Left kidney (tissue), 2 donors: Measurements from ENCODE around the gene IGSF8. TPM values are rescaled to one million over a fixed set of nuclear protein-coding genes. Genes with fewer than 3 reads are reported as not detected.

Experiments used
- DNase-seq: peaks from one replicate; pipeline ENCODE4 v3.0.0-alpha.2; 2013
- polyA plus RNA-seq: library from polyadenylated mRNA; unstranded; fragments of 120-200 nt; gene quantifications from one replicate; pipeline ENCODE4 v1.2.1, GENCODE V29; 2013; ENCODE audit not compliant: insufficient read length

Gene IGSF8
- polyA plus RNA-seq, 1 donor, result 23.2 TPM

DNA sequence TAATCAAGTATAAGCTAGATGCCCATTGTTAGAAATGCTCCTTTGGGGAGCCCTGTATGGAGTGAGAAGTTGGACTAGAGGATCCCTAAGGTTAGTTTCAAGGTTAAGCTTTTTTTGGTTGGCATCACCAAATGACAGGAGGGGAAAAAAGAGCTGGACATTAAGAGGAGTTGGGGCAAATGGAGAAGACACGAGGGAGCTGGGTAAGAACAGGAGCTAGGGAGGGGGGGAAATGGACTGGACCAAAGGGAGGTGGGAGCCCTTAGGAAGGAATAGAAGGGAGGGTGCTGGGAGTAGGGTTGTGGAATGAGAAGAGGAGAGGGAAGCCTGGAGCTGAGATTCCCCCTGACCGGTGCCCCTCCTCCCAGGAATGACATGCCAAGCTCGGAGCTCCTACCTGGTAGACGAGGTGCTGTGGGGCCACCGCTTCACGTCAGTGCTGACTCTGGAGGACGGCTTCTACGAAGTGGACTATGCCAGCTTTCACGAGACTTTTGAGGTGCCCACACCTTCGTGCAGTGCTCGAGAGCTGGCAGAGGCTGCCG lies 11.2 kb downstream of the IGSF8 start:
- DNase-seq, result no peak

DNA sequence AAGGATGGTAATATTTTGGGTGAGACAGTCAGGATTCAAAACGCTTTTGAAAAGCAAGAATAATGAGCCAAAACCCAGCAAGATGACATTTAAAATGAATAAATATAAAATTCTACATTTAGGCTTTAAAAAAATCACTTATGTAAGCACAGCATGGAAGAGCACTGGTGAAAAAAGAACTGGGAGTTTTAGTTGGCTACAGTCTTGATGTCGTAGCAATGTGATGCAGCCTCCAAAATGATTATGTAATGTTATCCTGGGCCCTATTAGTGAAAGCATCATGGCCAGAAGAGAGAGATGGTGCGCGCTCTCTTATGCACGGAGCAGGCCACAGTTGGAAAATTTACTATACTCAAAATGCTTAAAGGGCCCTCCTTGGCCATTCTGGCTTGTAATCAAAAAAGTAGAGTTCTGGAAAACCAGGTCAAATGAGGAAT lies 11.9 kb downstream of the IGSF8 start:
- no peak for DNase-seq

DNA sequence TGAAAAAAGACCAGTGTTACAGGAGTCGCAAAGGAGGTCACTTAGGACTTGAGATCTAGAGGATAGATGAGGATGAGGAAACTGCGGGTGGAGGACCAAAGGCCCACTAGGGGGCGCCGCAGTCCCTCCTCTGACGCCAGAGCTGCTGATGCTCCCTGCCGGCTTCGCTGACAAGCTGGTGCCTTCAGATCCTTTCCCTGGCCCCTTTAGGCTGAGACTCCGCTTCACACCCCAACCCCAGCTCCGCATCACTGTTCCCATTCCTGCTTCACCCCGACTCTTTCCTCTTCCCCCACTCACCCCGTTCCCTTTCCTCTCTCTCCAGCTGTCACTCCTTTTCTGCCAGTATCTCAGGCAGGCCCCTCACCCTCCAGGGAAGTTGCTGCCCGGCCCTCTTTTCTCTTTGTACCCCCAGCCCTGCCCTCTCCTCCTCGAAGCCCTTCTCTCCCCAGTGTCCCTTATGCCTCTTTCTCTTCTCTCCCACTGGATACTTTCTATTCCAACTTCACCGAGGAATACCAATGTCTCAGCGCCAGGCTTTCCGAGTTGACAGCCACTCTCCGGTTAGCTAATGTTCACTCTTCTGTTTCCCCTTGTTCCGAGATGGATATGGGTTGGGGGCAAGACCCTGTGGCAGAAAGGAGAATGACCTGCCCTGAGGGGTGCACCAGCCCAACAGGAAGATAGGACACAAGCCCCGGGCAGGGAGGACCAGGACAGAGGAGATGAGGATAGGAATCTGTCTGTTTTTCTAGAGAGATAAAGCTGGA lies 12.5 kb downstream of the IGSF8 start:
- DNase-seq, result no peak

DNA sequence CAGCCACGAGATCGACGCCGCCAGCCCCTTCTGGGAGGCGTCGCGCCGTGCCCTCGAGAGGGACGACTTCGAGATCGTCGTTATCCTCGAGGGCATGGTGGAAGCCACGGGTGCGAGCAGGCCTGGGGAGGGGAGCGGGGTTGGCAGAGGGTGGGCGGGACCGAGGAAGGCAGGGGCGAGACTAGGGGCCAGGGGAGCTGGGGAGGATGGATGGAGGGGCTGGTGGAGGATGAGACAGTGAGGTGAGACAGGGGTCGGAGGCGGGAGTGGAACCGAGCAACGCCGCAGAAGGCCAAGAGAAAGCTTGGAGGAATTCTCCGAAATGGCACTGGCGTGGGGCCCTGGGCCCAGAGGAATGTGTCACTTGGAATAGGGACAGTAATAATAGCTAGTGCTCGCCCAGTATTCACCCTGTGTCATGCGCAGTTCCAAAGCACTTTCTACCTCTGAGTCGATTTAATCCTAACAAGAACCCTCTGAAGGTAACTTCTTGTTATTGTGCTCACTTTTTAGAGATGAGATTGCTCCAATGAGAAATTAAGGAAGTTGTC lies 13.6 kb downstream of the IGSF8 start:
- no peak for DNase-seq

DNA sequence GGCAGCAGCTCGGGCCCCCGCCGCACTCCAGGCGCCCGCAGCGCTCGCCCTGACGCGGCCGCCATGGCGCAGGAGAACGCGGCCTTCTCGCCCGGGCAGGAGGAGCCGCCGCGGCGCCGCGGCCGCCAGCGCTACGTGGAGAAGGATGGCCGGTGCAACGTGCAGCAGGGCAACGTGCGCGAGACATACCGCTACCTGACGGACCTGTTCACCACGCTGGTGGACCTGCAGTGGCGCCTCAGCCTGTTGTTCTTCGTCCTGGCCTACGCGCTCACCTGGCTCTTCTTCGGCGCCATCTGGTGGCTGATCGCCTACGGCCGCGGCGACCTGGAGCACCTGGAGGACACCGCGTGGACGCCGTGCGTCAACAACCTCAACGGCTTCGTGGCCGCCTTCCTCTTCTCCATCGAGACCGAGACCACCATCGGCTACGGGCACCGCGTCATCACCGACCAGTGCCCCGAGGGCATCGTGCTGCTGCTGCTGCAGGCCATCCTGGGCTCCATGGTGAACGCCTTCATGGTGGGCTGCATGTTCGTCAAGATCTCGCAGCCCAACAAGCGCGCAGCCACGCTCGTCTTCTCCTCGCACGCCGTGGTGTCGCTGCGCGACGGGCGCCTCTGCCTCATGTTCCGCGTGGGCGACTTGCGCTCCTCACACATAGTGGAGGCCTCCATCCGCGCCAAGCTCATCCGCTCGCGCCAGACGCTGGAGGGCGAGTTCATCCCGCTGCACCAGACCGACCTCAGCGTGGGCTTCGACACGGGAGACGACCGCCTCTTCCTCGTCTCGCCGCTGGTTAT lies 14.2 kb downstream of the IGSF8 start:
- DNase-seq, result peak; percentile 74

DNA sequence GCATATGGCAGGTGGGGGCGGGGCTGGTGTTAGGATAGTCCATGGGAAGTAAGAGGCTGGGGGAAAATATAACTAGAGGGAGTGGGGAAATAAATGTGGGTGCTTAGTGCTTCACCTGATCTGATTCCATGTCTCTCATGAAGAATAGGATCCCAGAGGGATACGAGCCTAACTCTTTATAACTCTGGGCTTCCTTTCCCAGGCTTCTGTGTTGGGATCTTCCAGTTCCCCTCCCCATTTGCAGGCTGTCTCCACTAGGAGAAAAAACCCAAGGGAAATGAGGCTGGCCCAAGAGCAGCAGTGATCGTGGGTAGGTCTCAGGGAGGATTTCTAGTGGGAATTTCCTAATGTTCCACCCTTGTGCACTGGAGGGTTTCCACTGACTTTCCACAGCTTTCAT lies 15.5 kb downstream of the IGSF8 start:
- DNase-seq, result no peak

DNA sequence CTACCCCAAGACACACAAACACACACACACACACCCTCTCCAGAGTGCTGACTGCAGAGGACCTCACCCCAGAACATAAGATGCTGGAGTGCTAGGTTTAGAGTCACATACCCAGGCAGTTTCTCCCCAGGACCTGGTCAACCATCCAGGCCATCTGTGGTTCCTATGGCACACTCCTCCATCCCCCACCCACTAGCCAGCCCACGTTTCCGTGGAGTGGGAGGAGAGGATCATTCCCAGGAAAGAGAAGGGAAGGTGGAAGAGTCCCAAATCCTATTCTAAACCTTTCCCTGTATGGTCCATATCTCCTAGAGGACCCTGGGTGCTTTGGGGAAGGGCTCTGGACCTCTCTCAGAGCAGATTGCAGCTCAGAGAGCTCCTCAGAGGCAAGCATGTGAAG lies 15.9 kb downstream of the IGSF8 start:
- DNase-seq, result no peak

DNA sequence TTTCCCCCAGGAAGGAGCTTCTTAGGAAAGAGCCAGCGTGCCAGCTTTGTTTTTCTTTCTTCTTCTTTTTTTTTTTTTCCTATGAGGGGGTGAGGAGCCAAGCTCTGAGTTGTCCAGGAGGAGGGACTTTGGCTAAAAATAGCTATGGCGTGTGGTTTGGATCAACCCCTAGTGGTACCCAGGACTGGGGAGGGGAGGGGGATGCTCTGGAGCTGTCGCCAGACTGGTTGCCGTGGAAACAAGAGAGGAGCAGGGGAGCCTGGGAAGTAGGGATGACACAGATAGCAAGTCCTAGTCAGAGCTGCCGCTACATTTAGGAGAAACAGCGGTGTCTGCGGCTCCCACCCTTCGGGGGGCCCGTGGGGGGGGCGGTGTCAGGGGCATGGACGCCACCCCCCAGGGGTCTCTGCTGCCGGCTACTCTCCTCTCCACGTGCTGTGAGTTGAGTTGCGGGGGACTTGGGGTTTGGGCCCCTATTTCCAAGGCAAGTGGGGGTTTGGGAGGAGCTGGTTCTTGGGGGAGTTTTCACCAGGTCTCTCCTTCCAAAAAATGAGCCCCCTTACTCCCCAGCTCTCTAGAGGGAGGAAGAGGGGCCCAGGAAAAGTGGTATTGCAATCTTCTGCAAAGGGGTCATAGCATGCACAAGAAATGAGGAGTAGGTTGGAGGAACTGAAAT lies 17.0 kb downstream of the IGSF8 start, which contains the start of gene KCNJ9:
Gene KCNJ9 (plus strand): TSS at position 278 of the 676 bp plus-strand sequence. CDS start 2,493 bp downstream, outside the sequence.
- no peak for DNase-seq

DNA sequence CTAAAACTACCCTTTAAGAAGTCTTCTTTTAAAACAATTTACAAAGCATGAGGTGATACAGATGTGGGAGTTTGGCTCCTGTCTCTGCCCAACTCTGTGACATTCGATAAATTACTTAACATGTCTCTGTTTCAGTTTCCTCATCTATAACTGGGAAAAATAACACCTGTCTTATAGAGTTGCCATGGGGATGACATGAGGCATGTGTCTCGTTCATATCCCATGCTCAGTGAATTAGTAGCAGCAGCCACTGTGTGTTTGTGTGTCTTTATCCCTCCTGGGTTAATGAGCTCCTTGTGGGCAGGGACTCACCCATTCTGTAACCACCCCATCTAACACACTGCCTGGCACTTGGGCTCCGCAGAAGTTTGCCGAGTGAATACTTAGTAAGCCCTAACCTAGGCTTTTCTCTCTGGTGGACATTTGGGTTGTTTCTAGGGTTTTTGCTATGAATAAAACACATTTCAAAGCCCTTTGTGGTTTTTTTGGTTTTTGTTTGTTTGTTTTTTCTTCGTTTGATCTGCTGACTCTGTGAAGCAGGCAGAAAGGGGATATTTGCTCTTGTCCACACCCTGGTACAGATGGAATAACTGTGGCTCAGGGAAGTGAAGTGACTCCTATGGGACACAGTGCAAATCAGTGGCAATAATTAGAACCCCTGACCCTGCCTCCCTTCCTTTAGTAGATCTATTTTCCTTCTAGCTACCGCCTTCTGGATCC lies 17.9 kb downstream of the IGSF8 start:
- no peak for DNase-seq

DNA sequence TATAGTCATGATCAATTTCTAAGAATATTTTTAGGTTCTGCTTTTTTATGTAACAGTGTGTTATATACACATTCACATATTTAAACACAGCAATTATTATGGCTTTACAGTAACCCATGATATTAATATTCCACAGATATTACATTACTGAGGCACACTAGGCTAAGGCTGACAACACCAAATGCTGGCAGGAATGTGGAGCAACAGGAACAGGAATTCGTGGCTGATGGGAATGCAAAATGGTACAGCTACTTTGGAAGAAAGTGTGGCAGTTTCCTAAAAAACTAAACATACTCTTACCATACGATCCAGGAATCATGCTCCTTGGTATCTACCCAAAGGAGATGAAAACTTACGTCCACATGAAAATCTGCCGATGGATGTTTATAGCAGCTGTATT lies 19.0 kb downstream of the IGSF8 start:
- DNase-seq, result no peak

DNA sequence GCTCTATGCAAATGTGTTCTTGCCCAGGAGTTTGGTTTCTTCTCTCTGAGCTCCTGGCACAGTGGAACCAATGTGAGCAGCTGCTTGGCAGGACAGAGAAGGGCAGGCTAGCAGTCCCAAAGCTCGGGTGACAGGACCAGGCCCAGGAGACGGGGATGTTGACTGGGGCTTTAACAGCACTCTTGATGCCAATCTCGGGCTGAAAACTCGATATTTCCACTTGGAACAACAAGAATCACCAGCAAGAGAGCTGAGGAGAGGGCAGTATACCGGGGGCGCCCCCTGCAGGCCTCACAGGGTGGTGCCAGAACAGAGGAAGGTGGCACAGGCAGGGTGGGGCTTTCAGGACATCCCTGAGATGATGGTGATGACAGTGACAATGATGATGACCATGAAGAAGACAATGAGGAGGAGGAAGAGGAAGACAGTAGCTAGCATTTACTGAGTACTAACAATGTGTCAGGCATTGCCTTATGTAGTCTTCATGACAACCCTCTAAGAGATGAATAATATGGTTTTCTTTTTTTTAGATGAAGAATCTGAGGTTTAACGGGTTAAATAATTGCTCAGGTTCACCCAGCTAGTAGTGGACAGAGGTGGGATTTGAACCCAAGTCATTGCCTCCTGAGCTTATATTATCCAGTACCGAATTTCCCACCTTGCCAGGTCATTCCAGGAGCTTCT lies 19.8 kb downstream of the IGSF8 start:
- no peak for DNase-seq

DNA sequence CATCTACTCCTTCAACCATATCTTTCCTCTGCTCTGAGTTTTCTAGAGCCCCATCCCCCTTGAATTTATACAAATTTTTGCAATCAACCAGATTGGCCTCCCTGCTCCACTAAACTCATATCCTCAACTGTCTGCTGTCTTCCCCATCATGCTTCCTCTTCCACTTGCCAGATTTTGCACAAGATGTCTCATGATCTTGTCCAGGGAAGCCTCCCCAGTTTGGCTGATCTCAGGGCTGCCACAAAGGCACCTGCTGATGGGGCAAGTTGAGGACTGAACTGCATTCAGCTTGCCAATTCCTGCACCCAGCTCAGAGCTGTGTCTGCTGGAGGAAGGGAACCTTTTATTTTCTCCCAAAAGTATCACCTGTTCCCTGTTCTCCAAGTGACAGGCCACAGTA lies 20.9 kb downstream of the IGSF8 start:
- DNase-seq, result no peak

DNA sequence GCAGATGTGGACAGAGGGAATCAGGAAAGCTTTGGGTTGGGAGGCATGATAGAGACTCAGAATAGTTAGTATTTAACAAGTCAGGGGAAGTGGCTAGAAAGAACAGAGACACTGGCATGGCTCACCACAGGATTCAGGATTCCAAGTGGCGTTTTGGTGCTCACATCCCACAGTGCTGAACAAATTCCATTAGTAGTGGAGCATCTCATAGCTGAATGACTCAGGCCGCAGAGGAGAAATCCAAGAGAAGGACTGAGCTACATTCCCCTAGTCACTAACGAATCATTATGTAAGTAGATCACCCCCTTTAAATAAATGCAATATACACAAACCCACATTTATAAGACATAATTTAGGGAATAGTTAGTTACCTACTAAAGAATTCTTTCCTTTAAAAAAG lies 22.1 kb downstream of the IGSF8 start:
- DNase-seq, result no peak

DNA sequence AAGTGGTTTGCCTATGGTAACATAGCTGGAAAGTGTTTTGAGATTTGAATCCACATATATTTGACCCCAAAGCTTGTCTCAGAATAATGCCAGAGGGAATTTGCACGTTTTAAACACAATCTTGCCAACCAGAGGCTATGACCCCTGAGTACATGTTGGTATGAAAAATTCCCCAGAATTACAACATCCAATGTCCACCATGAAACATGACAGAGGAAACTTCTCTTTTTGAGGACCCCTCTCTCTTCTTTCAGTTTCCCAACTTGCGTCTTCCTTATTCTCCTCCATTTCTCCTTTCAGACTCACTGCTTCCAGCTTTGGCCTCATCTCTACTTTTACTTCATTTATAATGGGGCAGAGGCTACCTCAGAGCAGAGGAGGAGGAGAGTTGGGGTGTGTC lies 22.6 kb downstream of the IGSF8 start:
- no peak for DNase-seq

DNA sequence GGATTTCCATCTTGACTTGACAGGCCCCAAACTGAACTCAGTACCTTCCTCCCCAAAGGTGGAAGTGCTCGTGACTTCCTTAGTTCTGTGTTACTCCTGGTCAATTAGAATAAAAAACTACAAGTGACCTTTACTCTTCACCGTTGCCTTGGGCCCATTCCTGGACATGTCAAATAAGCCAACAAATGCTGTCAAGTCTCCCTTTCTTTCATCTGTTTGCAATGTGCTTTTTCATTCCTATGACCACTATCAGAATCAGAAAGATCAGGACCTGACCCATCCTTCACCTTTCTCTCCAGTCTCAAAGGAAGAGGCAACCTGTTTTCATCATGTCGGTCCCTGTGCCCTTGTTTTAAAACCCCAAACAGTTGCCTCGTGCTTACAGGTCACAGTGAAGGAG lies 23.6 kb downstream of the IGSF8 start:
- DNase-seq, result no peak

DNA sequence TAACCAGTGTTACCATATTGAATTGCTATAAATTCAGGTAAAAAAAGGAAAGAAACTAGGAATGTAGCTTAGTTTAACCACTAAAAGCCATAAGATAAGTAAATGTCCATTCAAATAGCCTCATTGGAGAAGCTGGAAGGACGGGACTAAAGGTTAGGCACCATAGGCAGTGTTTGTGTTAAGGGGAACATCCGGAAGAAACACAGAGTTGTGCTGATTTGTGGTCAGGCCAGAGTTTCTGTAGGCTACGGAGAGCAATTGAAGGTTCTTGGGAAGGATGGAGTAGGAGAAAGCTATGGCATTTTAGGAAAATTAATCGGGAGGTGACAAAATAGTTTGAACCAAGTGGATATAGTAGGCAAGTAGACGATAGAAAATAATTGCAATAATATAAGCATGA lies 27.1 kb downstream of the IGSF8 start:
- DNase-seq, result no peak

DNA sequence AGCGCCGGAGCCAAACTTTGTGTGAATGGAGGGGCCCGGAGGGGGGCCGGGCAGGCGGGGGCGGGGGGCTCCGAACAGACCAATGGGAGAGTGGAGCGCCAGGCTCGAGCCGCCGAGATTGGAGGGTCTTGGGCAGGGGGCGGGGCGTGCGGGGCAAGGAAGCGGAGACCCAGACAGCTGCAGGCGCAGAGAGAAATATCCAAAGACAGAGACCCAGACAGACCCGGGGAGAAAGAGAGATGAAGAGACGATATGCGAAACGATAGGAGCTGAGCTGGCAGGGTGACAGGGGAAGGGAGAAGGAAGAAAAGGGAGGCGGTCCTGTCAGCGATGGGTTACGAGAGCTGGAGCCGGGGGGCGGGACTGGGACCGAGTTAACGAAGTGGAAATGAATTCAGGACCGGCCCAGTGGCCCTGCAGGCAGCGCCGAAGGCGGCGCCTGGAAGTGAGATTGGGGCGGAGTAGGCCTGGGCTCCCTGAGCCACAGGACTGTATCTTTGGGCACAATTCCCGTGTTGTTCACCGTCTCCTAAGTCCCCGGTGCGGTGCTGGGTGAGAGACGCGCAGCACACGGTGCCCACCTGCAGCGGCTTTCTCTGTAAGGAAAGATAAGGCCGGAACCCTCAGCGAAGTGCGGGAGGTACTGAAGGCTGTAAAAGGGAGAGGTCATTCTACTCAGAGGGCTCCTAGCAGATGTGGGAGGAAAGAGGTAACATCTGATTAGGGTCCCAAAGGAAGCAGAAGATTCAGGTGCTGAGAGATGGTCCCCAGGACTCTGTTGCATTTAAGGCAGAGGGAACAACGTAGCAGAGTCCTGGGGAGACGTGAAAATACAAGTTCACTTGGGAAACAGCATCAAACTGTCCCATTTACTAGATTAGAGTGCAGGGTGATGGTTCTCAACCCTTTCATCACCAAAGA lies 27.9 kb downstream of the IGSF8 start:
- peak; percentile 61 for DNase-seq

DNA sequence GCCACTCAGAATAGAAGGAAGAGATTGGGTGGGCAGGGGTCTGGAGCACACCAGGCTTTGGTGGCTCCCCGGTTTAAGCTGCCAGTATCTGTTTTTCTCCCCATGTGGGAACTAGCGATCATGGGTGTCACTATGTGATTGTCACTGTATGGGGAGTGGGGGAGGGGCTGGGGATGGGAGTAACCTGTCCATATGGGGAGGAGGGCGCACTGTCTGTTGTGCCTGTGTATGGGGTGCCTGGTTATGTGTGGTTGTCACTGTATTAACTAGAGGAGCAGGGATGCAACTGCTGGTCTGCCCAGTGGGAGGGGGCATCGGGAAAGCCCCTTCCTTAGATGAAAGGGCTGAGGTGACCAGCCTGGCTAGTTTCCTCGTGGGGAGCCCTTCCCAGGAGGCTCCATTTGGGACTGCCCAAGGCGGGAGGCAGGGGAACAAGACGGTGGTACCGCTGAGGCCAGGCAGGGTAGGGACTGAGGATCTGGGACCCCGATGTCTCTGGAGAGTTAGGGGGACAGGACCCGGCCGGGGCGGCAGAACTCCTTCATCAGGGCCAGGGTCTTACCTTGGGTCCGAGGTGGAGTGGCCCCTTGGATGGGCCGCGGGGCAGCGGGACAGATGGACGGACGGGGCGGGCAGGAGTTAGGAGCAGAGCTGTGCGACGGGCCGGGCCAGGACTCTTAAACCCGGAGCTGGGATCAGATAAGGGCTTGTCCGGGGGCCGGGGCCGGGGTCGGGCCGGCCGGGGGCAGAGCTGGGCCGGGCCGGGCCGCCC lies 28.8 kb downstream of the IGSF8 start, which contains the start of gene KCNJ10:
Gene KCNJ10 (minus strand): TSS at position 701 of the 772 bp plus-strand sequence. CDS start 27,628 bp downstream, outside the sequence.
- DNase-seq, result no peak

DNA sequence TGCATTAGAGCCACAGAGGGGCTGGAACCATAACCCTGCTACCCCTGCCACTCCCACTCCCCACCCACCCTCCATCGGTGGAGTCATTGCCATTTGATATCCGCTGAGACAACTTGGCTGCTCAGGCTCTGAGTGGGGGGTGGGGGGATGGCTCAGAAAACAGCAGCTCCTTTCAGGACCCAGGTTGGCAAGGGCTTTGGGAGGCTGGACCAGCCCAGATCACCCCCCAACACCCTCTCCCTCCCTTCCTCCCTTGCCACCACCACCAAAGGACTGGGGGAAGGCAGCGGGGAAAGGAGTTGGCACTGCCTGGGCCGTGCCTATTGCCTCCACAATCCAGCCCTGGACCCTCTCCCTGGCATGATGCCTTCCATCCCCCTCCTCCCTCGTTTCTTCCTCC lies 30.2 kb downstream of the IGSF8 start:
- DNase-seq, result no peak
